Natural killer cell (primary cell): ENCODE data around the gene KRI1. TPM values are rescaled to one million over a fixed set of nuclear protein-coding genes. Genes with fewer than 3 reads are reported as not detected.
A peak's percentile ranks its signal among the peaks of the same experiment; 100 is the strongest.

Experiments used
- ATAC-seq, 3 donors: fragments of 150-1000 bp in 2 of 3; fragments of 200-7000 bp in 1 of 3; cut with Tn5 transposase; 1 replicate in 1 of 3; 2 replicates in 2 of 3; pipeline ENCODE4 v1.10.0; 2021; ENCODE audit warnings: mild to moderate bottlenecking in 2 of 3, moderate library complexity in 2 of 3
- DNase-seq, 2 donors: peaks; one replicate each; pipeline versions ENCODE4 v3.0.0 to v3.0.0-alpha.2; 2013 to 2021; ENCODE audit warnings: mixed read lengths in 1 of 2
- H3K27ac ChIP-seq: one replicate; pipeline ENCODE4 v1.5.1; 2013; ENCODE audit warnings: mild to moderate bottlenecking, low read length
- H3K27me3 ChIP-seq: one replicate; pipeline ENCODE4 v1.6.1; 2013; ENCODE audit warnings: low read length; ENCODE audit not compliant: control insufficient read depth, insufficient read depth
- H3K36me3 ChIP-seq: one replicate; pipeline ENCODE4 v1.6.1; 2013; ENCODE audit warnings: low read length; ENCODE audit not compliant: control insufficient read depth, insufficient read depth
- H3K4me1 ChIP-seq: one replicate; pipeline ENCODE4 v1.6.1; 2013; ENCODE audit warnings: low read length; ENCODE audit not compliant: control insufficient read depth, insufficient read depth
- H3K4me3 ChIP-seq: one replicate; pipeline ENCODE4 v1.5.1; 2013; ENCODE audit warnings: low read length
- H3K9me3 ChIP-seq: one replicate; pipeline ENCODE4 v1.6.1; 2013; ENCODE audit warnings: low read length; ENCODE audit not compliant: control insufficient read depth, insufficient read depth
- H3K27ac Mint-ChIP-seq, 2 donors: one replicate each; pipeline ENCODE4 v1.8.0; 2022; ENCODE audit warnings: mild to moderate bottlenecking in 2 of 2, mixed read lengths in 2 of 2, moderate library complexity in 1 of 2
- H3K27me3 Mint-ChIP-seq, 2 donors: one replicate each; pipeline ENCODE4 v1.8.0; 2022; ENCODE audit warnings: low read depth in 2 of 2, mixed read lengths in 2 of 2
- H3K36me3 Mint-ChIP-seq: one replicate; pipeline ENCODE4 v1.8.0; 2022; ENCODE audit warnings: mixed read lengths
- H3K4me1 Mint-ChIP-seq, 2 donors: one replicate each; pipeline ENCODE4 v1.8.0; 2022; ENCODE audit warnings: mixed read lengths in 2 of 2
- H3K4me3 Mint-ChIP-seq: one replicate; pipeline ENCODE4 v1.8.0; 2022; ENCODE audit warnings: mild to moderate bottlenecking, moderate library complexity, mixed read lengths
- H3K9me3 Mint-ChIP-seq, 2 donors: one replicate each; pipeline ENCODE4 v1.8.0; 2022; ENCODE audit warnings: mixed read lengths in 2 of 2
- CTCF ChIP-seq: fragments of 200-600 bp; IDR thresholded peaks from one replicate; pipeline ENCODE4 v1.8.0; 2022; ENCODE audit warnings: antibody characterized with exemption
- WGBS: methylation state at CpG from one replicate; pipeline ENCODE4 v1.1.7; 2013; ENCODE audit warnings: missing lambda C conversion rate; ENCODE audit not compliant: insufficient coverage; 5-methylcytosine and 5-hydroxymethylcytosine counted together
- intact Hi-C: fragments of 100-400 bp; cut with micrococcal nuclease; formaldehyde crosslinking; loops from one replicate; pipeline ENCODE4 v1.14.2; 2022
- total RNA-seq, 4 donors: library from RNA; stranded (reverse); fragments of 120-200 nt in 1 of 4; gene quantifications; one replicate each; pipeline versions ENCODE4 v1.2.3 to v1.2.4, GENCODE V29; 2013 to 2022

The KRI1 gene
- total RNA-seq, 3 donors from 2014 or later (not counting 1 experiment from before 2014, with no cell fraction given) = 36.6 to 53.0 (median 49.5) TPM

- intact Hi-C loops = loop anchor here (1.0 to 5.0 kb wide), 9 partner anchors 13 to 230 kb away; partner anchors contain the start of genes ILF3 and KEAP1
- H3K9me3 ChIP-seq = no peaks in the 10 kb centered on the region
- Mint-ChIP-seq H3K27me3 (no peaks in the 10 kb centered on the region), H3K4me3 (peak overlapping the region; percentile 96), H3K9me3 (no peaks in the 10 kb centered on the region), H3K27ac (peak overlapping the region; percentile 93 to 100), H3K36me3 (no peaks in the 10 kb centered on the region), H3K4me1 (peaks cover 47 to 58% of the 10 kb centered on the region in 2 donors)
- H3K36me3 ChIP-seq = peaks cover 11% of the 10 kb centered on the region
- H3K27ac ChIP-seq = peak overlapping the region; percentile 93
- WGBS = 0% methylated on average over 4 of the region's 4 CpGs
- no peak for TF ChIP-seq CTCF
- H3K4me1 ChIP-seq = peaks cover 40% of the 10 kb centered on the region
- peak overlapping the region; percentile 99 for H3K4me3 ChIP-seq
- ATAC-seq (no peak), DNase-seq (no peak)
- no peaks in the 10 kb centered on the region for H3K27me3 ChIP-seq
Observed at GRCh38 chr19:10566408-10566657, 523 bp upstream of the KRI1 start.

DNA sequence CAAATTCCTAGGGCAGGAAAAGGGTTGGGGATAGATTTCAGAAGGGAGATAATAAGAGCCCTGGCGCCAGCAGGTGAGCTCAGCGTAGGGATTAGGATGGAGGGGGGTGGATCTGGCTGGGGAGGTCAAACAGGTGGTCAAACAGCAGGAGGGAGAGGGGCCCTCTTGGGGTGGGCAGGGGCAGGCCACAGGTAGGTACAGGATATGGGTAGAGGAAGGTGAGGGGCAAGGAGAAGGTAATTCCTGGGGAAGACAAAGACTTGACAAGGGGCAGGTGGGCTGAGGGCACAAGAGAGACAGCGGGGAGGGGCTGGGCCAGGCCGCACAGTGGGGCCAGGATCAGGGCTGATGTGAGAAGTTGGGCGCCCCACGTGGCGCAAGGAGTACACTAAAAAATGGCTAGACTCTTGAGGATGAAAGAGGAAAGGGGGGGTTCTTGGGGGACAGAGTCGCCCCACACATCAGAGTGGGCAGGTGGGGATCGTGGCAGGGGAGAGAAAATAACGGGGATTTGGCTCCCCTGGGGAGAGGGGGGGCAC lies 713 bp downstream of the KRI1 start:
- H3K4me3 Mint-ChIP-seq = peak overlapping the region; percentile 96
- WGBS = 12% methylated on average over 10 of the region's 10 CpGs
- peaks cover 23% of the 10 kb centered on the region for H3K36me3 ChIP-seq
- no peaks in the 10 kb centered on the region for H3K9me3 ChIP-seq
- intact Hi-C loops = loop anchor here (5.0 kb wide), 2 partner anchors 87 to 133 kb away; partner anchors contain the start of gene ILF3
- H3K4me1 Mint-ChIP-seq = peaks cover 47 to 59% of the 10 kb centered on the region in 2 donors
- peak overlapping the region; percentile 93 for H3K27ac ChIP-seq
- H3K36me3 Mint-ChIP-seq = no peaks in the 10 kb centered on the region
- H3K27ac Mint-ChIP-seq = peak overlapping the region; percentile 93 to 100
- no peaks in the 10 kb centered on the region for H3K27me3 Mint-ChIP-seq
- H3K27me3 ChIP-seq = no peaks in the 10 kb centered on the region
- no peak for TF ChIP-seq CTCF
- ATAC-seq = peak in 1 of 3 donors; percentile 1
- no peaks in the 10 kb centered on the region for H3K9me3 Mint-ChIP-seq
- peaks cover 40% of the 10 kb centered on the region for H3K4me1 ChIP-seq
- peak overlapping the region; percentile 99 for H3K4me3 ChIP-seq
- DNase-seq = peak in 1 of 2 donors; percentile 79

- TF ChIP-seq CTCF = no peak
- peaks cover 33% of the 10 kb centered on the region for H3K4me1 ChIP-seq
- H3K9me3 Mint-ChIP-seq = no peaks in the 10 kb centered on the region
- no peak overlapping the region for H3K4me3 Mint-ChIP-seq
- DNase-seq (no peak), ATAC-seq (no peak)
- H3K27ac Mint-ChIP-seq = no peak overlapping the region
- no peak overlapping the region for H3K27ac ChIP-seq
- 96% methylated on average over 4 of the region's 5 CpGs for WGBS
- H3K36me3 ChIP-seq = peaks cover 45% of the 10 kb centered on the region
- no peak overlapping the region for H3K4me3 ChIP-seq
- no peaks in the 10 kb centered on the region for H3K36me3 Mint-ChIP-seq
- H3K9me3 ChIP-seq = no peaks in the 10 kb centered on the region
- intact Hi-C loops = no loop called here
- H3K27me3 Mint-ChIP-seq = no peaks in the 10 kb centered on the region
- H3K27me3 ChIP-seq = no peaks in the 10 kb centered on the region
- peaks cover 32 to 45% of the 10 kb centered on the region in 2 donors for H3K4me1 Mint-ChIP-seq
Observed at GRCh38 chr19:10562609-10563008, 3.2 kb downstream of the KRI1 start.

- no peak for TF ChIP-seq CTCF
- peaks cover 33% of the 10 kb centered on the region for H3K4me1 ChIP-seq
- H3K4me3 ChIP-seq = no peak overlapping the region
- 90% methylated on average over 5 of the region's 7 CpGs for WGBS
- Mint-ChIP-seq H3K27ac (no peak overlapping the region), H3K4me1 (peaks cover 8 to 29% of the 10 kb centered on the region in 2 donors), H3K4me3 (no peak overlapping the region), H3K9me3 (no peaks in the 10 kb centered on the region), H3K27me3 (no peaks in the 10 kb centered on the region), H3K36me3 (no peaks in the 10 kb centered on the region)
- H3K36me3 ChIP-seq = peaks cover 61% of the 10 kb centered on the region
- no peak overlapping the region for H3K27ac ChIP-seq
- intact Hi-C loops = no loop called here
- H3K27me3 ChIP-seq = no peaks in the 10 kb centered on the region
- no peaks in the 10 kb centered on the region for H3K9me3 ChIP-seq
- no peak for DNase-seq
- no peak for ATAC-seq
Observed at GRCh38 chr19:10560154-10560553, 5.7 kb downstream of the KRI1 start.
